Activated CD4-positive, alpha-beta memory T cell treated with anti-CD3 and anti-CD28 coated beads for 36 hours (primary cell): ENCODE measurements around the gene DDX10. TPM values are rescaled to one million over a fixed set of nuclear protein-coding genes. Genes with fewer than 3 reads are reported as not detected.
"Not testable (repeated sequence)": the region's sequence is repeated elsewhere in the genome, so short reads cannot be mapped to it uniquely, and the experiment has no call there.

ENCODE experiments used
- CTCF ChIA-PET: fragments of 350-600 bp; sonication (Branson Sonifier 250); formaldehyde crosslinking; loops from one replicate; lab custom pipeline; 2021; ENCODE audit warnings: antibody characterized with exemption, inconsistent platforms; lab: Charles Lee
- POLR2A ChIA-PET: fragments of 350-600 bp; sonication (Branson Sonifier 250); formaldehyde crosslinking; loops from one replicate; lab custom pipeline; 2021; ENCODE audit warnings: antibody characterized with exemption; lab: Charles Lee
- DNase-seq: peaks from one replicate; pipeline ENCODE4 v3.0.0-alpha.2; 2020
- H3K27ac Mint-ChIP-seq: one replicate; pipeline ENCODE4 v1.8.0; 2021; ENCODE audit warnings: mixed read lengths
- H3K27me3 Mint-ChIP-seq: one replicate; pipeline ENCODE4 v1.8.0; 2021; ENCODE audit warnings: mixed read lengths
- H3K36me3 Mint-ChIP-seq: one replicate; pipeline ENCODE4 v1.8.0; 2021; ENCODE audit warnings: mixed read lengths
- H3K4me1 Mint-ChIP-seq: one replicate; pipeline ENCODE4 v1.8.0; 2021; ENCODE audit warnings: low read depth, mixed read lengths
- H3K4me3 Mint-ChIP-seq: one replicate; pipeline ENCODE4 v1.8.0; 2021; ENCODE audit warnings: mild to moderate bottlenecking, mixed read lengths
- H3K9me3 Mint-ChIP-seq: one replicate; pipeline ENCODE4 v1.8.0; 2021; ENCODE audit warnings: mixed read lengths
- intact Hi-C: fragments of 100-400 bp; cut with micrococcal nuclease; formaldehyde crosslinking; loops from one replicate; pipeline ENCODE4 v1.15.1; 2023
- total RNA-seq, 2 experiments: library from RNA; stranded (reverse); gene quantifications; one replicate each; pipeline ENCODE4 v1.2.3, GENCODE V29; 2021

The DDX10 gene
- total RNA-seq, 2 experiments from 2014 or later: 34.8 to 37.7 TPM

DNA sequence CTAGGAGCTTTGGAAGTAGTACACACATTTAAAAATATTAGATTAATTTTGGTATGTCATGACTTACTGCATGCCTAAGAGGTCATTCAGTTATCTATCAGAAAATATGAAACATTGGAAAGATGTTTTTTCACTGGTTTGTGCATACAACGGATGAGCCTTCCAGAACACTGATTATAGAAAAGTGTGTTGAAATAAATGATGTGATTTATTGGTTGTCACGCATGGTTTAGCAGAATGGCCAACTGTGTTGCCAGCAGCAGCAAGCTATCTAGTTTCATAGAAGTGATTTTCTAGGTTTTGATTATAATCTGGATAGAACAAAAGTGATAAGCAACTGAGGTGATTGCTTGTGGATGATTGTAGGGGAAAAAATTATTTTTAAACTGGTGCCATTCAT is 53.6 kb downstream of the DDX10 start:
- intact Hi-C loops: no loop called here
- H3K4me1 Mint-ChIP-seq: peaks cover 7% of the 10 kb centered on the region
- H3K9me3 Mint-ChIP-seq: no peaks in the 10 kb centered on the region
- H3K4me3 Mint-ChIP-seq: no peak overlapping the region
- ChIA-PET POLR2A (interaction anchor here (0.6 kb wide), 1 partner anchor 14 kb away, joined by 5 read pairs; no protein-coding TSS in a partner anchor), CTCF (interaction anchor here (0.7 to 2.1 kb wide), 3 partner anchors 16 to 481 kb away, joined by 3 to 11 read pairs (median 4); partner anchors contain the start of gene DDX10)
- no peak overlapping the region for H3K27ac Mint-ChIP-seq
- no peak for DNase-seq
- no peaks in the 10 kb centered on the region for H3K27me3 Mint-ChIP-seq
- peaks cover 60% of the 10 kb centered on the region for H3K36me3 Mint-ChIP-seq

DNA sequence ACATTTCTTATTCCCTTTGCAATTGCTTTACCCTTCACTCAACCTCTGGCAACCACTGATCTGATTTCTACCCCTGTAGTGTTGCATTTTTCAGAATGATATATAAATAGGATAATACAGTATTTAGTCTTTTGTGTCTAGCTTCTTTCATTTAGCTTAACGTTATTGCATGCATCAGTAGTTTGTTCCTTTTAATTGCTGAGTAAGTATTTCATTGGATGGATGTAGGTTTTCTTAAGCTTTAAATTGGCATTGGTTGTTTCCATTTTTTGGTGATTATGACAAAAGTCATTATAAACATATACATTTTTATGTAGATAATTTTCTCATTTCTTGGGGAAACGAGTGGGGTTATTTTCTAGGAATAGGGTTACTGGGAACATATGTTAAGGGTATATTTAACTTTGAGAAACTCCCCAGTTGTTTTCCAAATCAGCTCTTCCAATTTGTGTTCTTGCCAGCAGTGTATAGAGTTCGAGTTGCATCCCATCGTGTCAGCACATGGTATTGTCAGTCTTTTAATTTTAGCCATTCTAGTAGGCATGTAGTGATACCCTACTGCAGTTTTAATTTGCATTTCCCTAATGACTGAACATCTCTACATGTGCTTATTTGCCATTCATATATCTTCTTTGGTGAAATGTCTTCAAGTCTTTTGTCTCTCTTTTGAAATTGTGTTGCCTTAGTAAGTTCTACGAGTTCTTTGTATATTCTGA is 60.3 kb downstream of the DDX10 start:
- intact Hi-C loops: no loop called here
- Mint-ChIP-seq H3K4me3 (no peak overlapping the region), H3K9me3 (peaks cover 4% of the 10 kb centered on the region), H3K4me1 (peaks cover 33% of the 10 kb centered on the region), H3K27me3 (no peaks in the 10 kb centered on the region), H3K36me3 (peaks cover 42% of the 10 kb centered on the region), H3K27ac (no peak overlapping the region)
- ChIA-PET CTCF (interaction anchor here (3.1 kb wide), 1 partner anchor 9 kb away, joined by 20 read pairs; no protein-coding TSS in a partner anchor), POLR2A (no interaction called here)
- DNase-seq: no peak

DNA sequence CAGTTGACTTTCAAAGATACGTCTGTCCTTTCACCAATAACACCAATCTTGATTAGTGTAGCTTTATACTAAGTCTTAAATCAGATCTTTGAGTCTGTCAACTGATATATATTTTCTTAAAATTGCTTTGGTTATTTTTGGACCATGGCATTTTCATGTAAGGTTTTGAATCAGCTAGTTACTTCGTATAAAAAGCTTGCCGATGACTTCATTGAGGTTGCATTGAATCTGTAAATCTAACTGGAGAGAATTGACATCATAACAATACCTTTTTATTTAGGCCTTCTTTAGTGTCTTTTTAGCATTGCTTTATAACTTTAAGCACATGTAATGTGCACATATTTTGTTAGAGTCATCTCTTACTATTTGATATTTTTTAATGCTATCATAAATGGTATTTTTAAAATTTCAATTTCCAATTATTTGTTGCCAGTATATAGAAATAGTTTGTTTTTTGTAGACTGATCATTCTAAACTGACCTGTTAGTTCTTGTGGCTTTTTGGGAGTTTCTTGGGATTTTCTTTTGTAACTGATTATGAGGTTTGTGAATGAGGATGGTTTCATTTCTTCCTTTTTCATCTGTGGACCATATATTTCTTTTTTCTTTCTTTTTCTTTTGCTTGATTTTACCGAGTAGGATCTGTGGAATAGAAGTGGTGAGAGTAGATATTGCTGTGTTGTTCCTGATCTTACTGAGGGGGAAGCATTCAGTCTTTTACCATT is 61.4 kb downstream of the DDX10 start:
- ChIA-PET CTCF (interaction anchor here (1.4 to 3.1 kb wide), 2 partner anchors 8 to 24 kb away, joined by 3 to 20 read pairs; no protein-coding TSS in a partner anchor), POLR2A (no interaction called here)
- intact Hi-C loops: loop anchor here (2.0 kb wide), 1 partner anchor 105 kb away; no protein-coding TSS in a partner anchor
- Mint-ChIP-seq H3K4me3 (no peak overlapping the region), H3K27me3 (no peaks in the 10 kb centered on the region), H3K27ac (no peak overlapping the region), H3K36me3 (peaks cover 39% of the 10 kb centered on the region), H3K4me1 (peaks cover 37% of the 10 kb centered on the region), H3K9me3 (peaks cover 4% of the 10 kb centered on the region)
- DNase-seq: no peak

DNA sequence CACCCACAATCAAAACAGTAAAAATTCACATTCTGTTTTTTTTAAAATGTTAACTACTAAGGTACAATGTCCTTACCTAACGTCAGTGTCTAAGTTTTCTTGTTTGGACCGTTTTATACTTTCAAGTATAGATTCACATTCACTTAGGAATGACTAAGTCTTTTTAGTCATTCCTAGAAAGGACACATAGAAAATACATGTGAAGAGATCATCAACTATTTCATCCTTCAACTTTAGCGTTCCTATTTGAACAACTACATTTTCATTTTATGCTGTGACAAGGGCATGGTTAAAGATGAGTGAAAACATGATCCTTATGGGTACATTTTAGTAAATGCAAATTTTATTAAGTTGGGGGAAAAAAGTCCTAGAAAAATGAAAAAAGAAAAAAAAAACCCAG is 62.8 kb downstream of the DDX10 start:
- CTCF ChIA-PET: interaction anchor here (1.4 kb wide), 1 partner anchor 25 kb away, joined by 3 read pairs; no protein-coding TSS in a partner anchor
- H3K27ac Mint-ChIP-seq: peak overlapping the region; percentile 58

DNA sequence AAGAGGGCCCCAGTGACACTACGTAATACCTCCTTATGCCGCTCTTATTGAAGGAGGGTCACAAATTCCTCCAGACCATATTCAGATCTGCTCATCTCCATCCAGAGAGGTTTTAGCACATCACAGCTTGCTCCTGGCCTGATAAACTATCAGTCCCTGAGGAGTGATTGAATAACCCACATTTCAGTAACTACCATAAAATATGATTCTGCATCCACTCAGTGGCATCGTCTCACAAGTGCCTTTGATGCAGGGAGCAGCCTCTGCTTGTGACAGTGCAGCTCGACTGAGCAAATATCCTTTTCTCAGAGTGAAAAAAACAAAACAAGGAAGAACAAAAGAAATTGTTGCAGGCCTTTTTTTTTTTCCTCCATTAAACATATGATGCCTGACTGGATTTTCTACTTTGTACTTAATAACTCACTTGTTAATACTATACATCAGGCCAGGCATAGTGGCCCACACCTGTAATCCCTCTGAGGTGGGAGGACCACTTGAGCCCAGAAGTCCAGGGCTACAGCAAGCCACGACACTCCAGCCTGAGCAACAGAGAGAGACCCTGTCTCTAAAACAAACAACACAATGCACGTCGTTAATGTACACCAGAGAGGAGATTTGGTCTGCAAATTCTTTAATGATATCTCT is 64.5 kb downstream of the DDX10 start:
- Mint-ChIP-seq H3K4me1 (peaks cover 62% of the 10 kb centered on the region), H3K4me3 (no peak overlapping the region), H3K27ac (no peak overlapping the region), H3K9me3 (peaks cover 4% of the 10 kb centered on the region), H3K27me3 (no peaks in the 10 kb centered on the region), H3K36me3 (peaks cover 29% of the 10 kb centered on the region)
- POLR2A ChIA-PET: no interaction called here
- no peak for DNase-seq
- CTCF ChIA-PET: interaction anchor here (0.6 to 2.0 kb wide), 2 partner anchors 31 to 145 kb away, joined by 4 to 9 read pairs; no protein-coding TSS in a partner anchor
- intact Hi-C loops: no loop called here

More for the DNA sequence above, 62.8 kb downstream of the DDX10 start:
- POLR2A ChIA-PET: no interaction called here
- H3K27me3 Mint-ChIP-seq: no peaks in the 10 kb centered on the region
- DNase-seq: no peak
- H3K36me3 Mint-ChIP-seq: peaks cover 41% of the 10 kb centered on the region
- H3K4me1 Mint-ChIP-seq: peaks cover 47% of the 10 kb centered on the region
- no peak overlapping the region for H3K4me3 Mint-ChIP-seq
- intact Hi-C loops: loop anchor here (1.0 to 2.0 kb wide), 2 partner anchors 14 to 107 kb away; no protein-coding TSS in a partner anchor
- peaks cover 4% of the 10 kb centered on the region for H3K9me3 Mint-ChIP-seq

DNA sequence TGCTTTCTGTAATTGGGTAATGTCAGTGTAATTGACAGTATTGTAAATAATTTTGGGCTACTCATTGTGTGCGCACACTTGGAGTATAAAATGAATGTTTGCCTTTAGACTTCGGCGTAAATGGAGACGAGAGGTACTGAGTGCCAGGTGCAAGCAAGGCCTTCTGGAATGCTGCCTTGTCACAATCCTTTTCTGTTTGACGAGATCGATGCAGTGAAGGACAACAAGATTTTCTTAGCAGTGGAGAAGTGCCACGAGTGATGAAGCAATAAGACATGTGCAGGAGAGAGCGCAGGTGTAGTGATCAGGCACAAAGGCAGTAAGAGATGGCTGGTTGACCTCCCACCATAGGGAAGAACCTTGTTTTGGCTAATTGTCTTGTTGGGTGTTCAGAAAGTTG is 67.5 kb downstream of the DDX10 start:
- POLR2A ChIA-PET: interaction anchor here (0.7 to 1.8 kb wide), 2 partner anchors 14 to 67 kb away, joined by 5 to 7 read pairs; partner anchors contain the start of gene DDX10
- H3K27me3 Mint-ChIP-seq: no peaks in the 10 kb centered on the region
- H3K4me3 Mint-ChIP-seq: no peak overlapping the region
- DNase-seq: no peak
- no peaks in the 10 kb centered on the region for H3K9me3 Mint-ChIP-seq
- intact Hi-C loops: loop anchor here (2.0 to 10.0 kb wide), 5 partner anchors 58 to 1700 kb away; partner anchors contain the start of genes ATM, NPAT and POGLUT3
- CTCF ChIA-PET: interaction anchor here (1.1 to 3.5 kb wide), 2 partner anchors 34 to 67 kb away, joined by 3 to 36 read pairs; partner anchors contain the start of gene DDX10
- H3K4me1 Mint-ChIP-seq: peaks cover 60% of the 10 kb centered on the region
- H3K27ac Mint-ChIP-seq: peak overlapping the region; percentile 62
- peaks cover 24% of the 10 kb centered on the region for H3K36me3 Mint-ChIP-seq

DNA sequence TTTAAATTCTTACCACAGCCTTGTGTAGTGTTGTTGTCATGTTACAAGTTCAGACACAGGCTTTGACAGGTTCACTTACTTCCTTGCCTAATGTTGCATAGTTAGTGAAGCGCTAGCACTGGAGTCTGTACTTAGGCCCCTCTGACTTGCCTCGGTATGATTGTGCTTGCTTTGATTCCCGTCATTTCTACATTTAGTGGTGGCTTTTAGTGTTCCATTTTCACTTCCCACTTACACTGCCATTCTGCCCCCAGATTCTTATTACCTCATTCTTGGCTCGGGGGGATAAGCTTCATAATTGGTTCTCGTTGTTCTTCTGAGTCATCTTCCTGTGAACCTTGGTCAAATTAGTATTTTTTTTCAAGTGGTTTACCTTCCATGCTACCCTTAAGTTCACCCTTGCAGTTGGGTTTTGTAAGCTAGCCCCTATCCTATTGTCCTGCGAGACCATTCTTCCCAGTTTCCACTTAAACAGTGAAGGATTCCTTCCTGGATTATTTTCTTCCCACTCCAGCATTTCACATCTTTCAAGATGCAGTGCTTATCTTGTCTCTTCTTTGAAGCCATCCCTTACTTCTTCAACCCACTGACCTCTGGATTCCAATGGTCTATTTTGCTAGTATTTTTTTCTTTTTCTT is 68.7 kb downstream of the DDX10 start:
- Mint-ChIP-seq H3K4me1 (peaks cover 52% of the 10 kb centered on the region), H3K27ac (peak overlapping the region; percentile 82), H3K36me3 (peaks cover 30% of the 10 kb centered on the region), H3K27me3 (no peaks in the 10 kb centered on the region), H3K9me3 (no peaks in the 10 kb centered on the region), H3K4me3 (peak overlapping the region; percentile 51)
- intact Hi-C loops: loop anchor here (1.0 to 10.0 kb wide), 14 partner anchors 19 to 1699 kb away; partner anchors contain the start of genes ATM, C11orf65, NPAT and POGLUT3
- DNase-seq: peak; percentile 71
- CTCF ChIA-PET: interaction anchor here (1.1 to 3.5 kb wide), 10 partner anchors 9 to 615 kb away, joined by 3 to 36 read pairs (median 8); partner anchors contain the start of gene DDX10
- POLR2A ChIA-PET: interaction anchor here (0.8 to 1.8 kb wide), 5 partner anchors 19 to 68 kb away, joined by 3 to 7 read pairs (median 3); partner anchors contain the start of gene DDX10

DNA sequence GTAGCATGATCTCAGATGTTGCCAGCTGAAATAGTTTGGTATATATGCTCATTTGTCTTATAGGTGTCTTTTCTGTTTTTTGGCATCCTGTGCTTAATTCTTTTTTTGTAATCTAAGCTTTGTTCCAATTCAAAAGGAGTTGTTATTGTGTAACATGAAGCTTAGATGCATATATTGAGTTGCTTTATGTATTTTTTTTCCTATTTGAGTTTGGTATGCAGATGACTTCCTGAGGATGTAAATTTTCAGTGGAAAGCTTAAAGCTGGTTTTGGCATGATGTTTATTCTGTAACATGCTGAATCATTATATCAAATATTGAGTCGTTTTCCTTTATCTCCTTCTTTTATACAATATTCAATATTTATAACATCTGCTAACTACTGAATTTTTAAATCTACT is 69.4 kb downstream of the DDX10 start:
- H3K36me3 Mint-ChIP-seq: peaks cover 33% of the 10 kb centered on the region
- no peak overlapping the region for H3K27ac Mint-ChIP-seq
- no peak for DNase-seq
- POLR2A ChIA-PET: interaction anchor here (0.7 to 1.2 kb wide), 3 partner anchors 14 to 33 kb away, joined by 3 read pairs; no protein-coding TSS in a partner anchor
- CTCF ChIA-PET: interaction anchor here (0.8 to 3.5 kb wide), 12 partner anchors 9 to 615 kb away, joined by 3 to 36 read pairs (median 6); partner anchors contain the start of gene DDX10
- H3K27me3 Mint-ChIP-seq: no peaks in the 10 kb centered on the region
- peaks cover 46% of the 10 kb centered on the region for H3K4me1 Mint-ChIP-seq
- no peaks in the 10 kb centered on the region for H3K9me3 Mint-ChIP-seq
- H3K4me3 Mint-ChIP-seq: no peak overlapping the region
- intact Hi-C loops: loop anchor here (1.0 to 10.0 kb wide), 5 partner anchors 36 to 1698 kb away; partner anchors contain the start of genes ATM, NPAT and POGLUT3

DNA sequence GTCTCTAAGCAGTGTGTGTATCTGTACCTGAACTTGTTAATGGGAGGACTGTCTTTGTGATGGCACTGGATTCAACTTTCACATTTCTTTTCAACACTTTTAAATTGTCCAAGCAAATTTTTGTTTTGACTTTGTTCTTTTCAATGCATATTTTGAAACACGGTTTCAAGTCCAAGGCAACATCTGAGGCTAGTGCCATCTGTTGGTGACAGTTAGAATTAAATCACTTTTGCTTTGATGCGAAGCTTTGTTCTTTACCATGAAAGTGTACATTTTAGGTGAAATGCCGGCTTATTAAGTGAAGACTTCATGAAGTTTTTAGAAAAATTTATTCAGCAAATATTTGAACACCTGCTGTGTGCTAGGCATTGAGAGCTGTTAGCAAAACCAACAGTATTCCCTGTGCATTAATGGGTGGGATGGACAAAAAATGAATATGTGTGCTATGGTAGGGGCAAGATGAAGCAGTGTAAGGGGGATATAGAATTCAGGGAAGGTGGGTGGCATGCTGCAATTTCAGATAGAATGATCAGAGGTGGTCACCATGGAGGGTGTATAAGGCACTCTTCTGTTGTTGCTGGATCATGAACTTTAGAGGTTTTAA is 70.2 kb downstream of the DDX10 start:
- ChIA-PET CTCF (interaction anchor here (0.6 to 3.5 kb wide), 18 partner anchors 10 to 616 kb away, joined by 3 to 36 read pairs (median 4); partner anchors contain the start of gene DDX10), POLR2A (interaction anchor here (0.7 kb wide), 1 partner anchor 13 kb away, joined by 3 read pairs; no protein-coding TSS in a partner anchor)
- Mint-ChIP-seq H3K9me3 (peaks cover 2% of the 10 kb centered on the region), H3K27me3 (no peaks in the 10 kb centered on the region), H3K27ac (no peak overlapping the region), H3K4me3 (no peak overlapping the region), H3K4me1 (peaks cover 40% of the 10 kb centered on the region), H3K36me3 (peaks cover 37% of the 10 kb centered on the region)
- DNase-seq: no peak
- intact Hi-C loops: loop anchor here (1.0 to 10.0 kb wide), 5 partner anchors 37 to 1697 kb away; partner anchors contain the start of genes ATM, NPAT and POGLUT3

DNA sequence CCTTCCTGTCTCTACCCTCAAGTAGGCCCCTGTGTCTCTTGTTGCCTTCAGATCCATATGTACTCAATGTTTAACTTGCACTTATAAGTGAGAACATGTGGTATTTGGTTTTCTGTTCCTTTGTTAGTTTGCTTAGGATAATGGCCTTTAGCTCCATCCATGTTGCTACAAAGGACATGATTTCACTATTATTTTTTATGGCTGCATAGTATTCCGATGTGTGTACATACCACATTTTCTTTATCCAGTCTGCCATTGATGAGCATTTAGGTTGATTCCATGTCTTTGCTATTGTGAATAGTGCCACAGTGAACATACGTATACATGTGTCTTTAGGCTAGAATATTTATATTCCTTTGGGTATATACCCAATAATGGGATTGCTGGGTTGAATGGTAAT is 75.3 kb downstream of the DDX10 start:
- POLR2A ChIA-PET, H3K4me1 Mint-ChIP-seq, H3K4me3 Mint-ChIP-seq, H3K27ac Mint-ChIP-seq, CTCF ChIA-PET, intact Hi-C loops, H3K27me3 Mint-ChIP-seq, DNase-seq: not testable (repeated sequence)
- Mint-ChIP-seq H3K9me3 (peaks cover 17% of the 10 kb centered on the region), H3K36me3 (peaks cover 42% of the 10 kb centered on the region)
